Measurements from ENCODE around the gene KCNMA1.

Gene KCNMA1

DNA sequence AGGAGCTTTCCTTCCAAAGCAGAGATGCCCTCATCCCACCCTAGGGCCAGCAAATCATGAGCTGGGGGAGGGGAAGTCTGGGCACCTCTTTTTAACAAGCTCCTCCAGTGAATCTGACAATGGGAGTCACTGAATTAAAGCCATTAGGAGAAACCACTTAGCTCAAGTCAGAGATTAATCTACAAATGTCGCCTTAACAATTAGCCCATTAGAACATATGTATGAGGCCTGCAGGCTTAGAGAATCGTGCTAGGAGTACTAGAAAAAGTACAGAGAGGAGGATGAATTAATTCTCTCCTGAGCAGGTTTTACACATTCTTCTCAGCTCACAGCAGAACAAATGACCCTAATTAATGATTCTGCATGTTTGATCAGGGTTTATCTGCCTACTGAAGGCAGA is 381.3 kb downstream of the KCNMA1 start:
- Histone ChIP-seq H2AFZ (ENCODE audit: low read depth, low read length, severe bottlenecking) (no peak overlapping the region), H3K9ac (ENCODE audit: low read length) (no peak overlapping the region), H3K79me2 (ENCODE audit: insufficient read depth, low read length) (no peaks in the 10 kb centered on the region), H3K27ac (ENCODE audit: low read depth, low read length) (no peak overlapping the region), H3K9me2 (replicated peaks; ENCODE audit: insufficient read depth, low read length) (no peaks in the 10 kb centered on the region), H3K4me2 (ENCODE audit: low read depth, low read length, poor library complexity, severe bottlenecking) (no peak overlapping the region), H3K4me3 (ENCODE audit: insufficient read depth, low read length, poor library complexity, severe bottlenecking) (no peak overlapping the region), H3F3A (ENCODE audit: insufficient read depth) (no peaks in the 10 kb centered on the region), H3K9me3 (ENCODE audit: insufficient read depth, low read length) (no peaks in the 10 kb centered on the region), H3K36me3 (ENCODE audit: low read length) (no peaks in the 10 kb centered on the region), H3K27me3 (ENCODE audit: low read length) (no peaks in the 10 kb centered on the region; the same call in 1 of the 2 replicates), H4K20me1 (ENCODE audit: low read depth, low read length) (no peaks in the 10 kb centered on the region)
- TF ChIP-seq EZH2phosphoT487 (conservative IDR thresholded peaks at IDR 0.05; ENCODE audit: low read length): no peak
- TF ChIP-seq, protein P1, sequence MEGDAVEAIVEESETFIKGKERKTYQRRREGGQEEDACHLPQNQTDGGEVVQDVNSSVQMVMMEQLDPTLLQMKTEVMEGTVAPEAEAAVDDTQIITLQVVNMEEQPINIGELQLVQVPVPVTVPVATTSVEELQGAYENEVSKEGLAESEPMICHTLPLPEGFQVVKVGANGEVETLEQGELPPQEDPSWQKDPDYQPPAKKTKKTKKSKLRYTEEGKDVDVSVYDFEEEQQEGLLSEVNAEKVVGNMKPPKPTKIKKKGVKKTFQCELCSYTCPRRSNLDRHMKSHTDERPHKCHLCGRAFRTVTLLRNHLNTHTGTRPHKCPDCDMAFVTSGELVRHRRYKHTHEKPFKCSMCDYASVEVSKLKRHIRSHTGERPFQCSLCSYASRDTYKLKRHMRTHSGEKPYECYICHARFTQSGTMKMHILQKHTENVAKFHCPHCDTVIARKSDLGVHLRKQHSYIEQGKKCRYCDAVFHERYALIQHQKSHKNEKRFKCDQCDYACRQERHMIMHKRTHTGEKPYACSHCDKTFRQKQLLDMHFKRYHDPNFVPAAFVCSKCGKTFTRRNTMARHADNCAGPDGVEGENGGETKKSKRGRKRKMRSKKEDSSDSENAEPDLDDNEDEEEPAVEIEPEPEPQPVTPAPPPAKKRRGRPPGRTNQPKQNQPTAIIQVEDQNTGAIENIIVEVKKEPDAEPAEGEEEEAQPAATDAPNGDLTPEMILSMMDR (IDR thresholded peaks at IDR 0.05; ENCODE audit: insufficient read depth, low read length, poor library complexity, severe bottlenecking): no peak

DNA sequence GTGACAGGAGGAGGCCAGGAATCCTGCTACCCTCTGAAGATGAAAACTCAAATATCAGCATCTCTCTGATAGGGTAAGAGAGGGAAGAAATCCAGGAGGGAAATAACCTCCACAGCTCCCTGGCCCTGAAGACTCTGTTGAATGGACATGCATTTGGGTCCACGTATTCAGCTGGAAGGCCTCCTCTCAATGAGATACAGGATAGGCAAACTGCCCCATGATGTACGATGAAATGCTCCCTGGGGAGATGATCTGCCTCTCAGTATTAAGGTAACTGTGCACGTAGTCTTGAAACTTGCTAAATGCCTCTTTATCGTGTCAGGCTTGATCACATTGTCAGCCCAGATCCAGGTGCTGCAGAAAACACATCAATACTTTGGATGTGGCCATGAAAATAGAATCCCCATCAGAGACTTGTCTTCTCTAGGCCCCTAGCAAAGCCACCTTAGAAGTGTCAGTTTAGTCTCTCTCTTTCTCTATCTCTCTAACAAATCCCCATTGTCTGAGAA is 384.0 kb downstream of the KCNMA1 start:
- Histone ChIP-seq H4K20me1 (ENCODE audit: low read depth, low read length) (no peaks in the 10 kb centered on the region), H3K79me2 (ENCODE audit: insufficient read depth, low read length) (no peaks in the 10 kb centered on the region), H3K4me3 (ENCODE audit: insufficient read depth, low read length, poor library complexity, severe bottlenecking) (no peak overlapping the region), H3K9me3 (ENCODE audit: insufficient read depth, low read length) (no peaks in the 10 kb centered on the region), H3K9me2 (replicated peaks; ENCODE audit: insufficient read depth, low read length) (no peaks in the 10 kb centered on the region), H3K27me3 (ENCODE audit: low read length) (no peaks in the 10 kb centered on the region; the same call in 1 of the 2 replicates), H3K27ac (ENCODE audit: low read depth, low read length) (no peak overlapping the region), H3F3A (ENCODE audit: insufficient read depth) (no peaks in the 10 kb centered on the region), H3K36me3 (ENCODE audit: low read length) (no peaks in the 10 kb centered on the region), H2AFZ (ENCODE audit: low read depth, low read length, severe bottlenecking) (no peak overlapping the region), H3K9ac (ENCODE audit: low read length) (no peak overlapping the region), H3K4me2 (ENCODE audit: low read depth, low read length, poor library complexity, severe bottlenecking) (no peak overlapping the region)
- TF ChIP-seq, protein P1 (IDR thresholded peaks at IDR 0.05; ENCODE audit: insufficient read depth, low read length, poor library complexity, severe bottlenecking): no peak
- no peak for TF ChIP-seq EZH2phosphoT487 (conservative IDR thresholded peaks at IDR 0.05; ENCODE audit: low read length)

GRCh38 chr10:77253147-77253545 is 384.5 kb downstream of the KCNMA1 start:
- H3K27ac ChIP-seq (ENCODE audit: low read depth, low read length): no peak overlapping the region
- no peaks in the 10 kb centered on the region for H3K36me3 ChIP-seq (ENCODE audit: low read length)
- no peak overlapping the region for H3K4me2 ChIP-seq (ENCODE audit: low read depth, low read length, poor library complexity, severe bottlenecking)
- no peaks in the 10 kb centered on the region for H3F3A ChIP-seq (ENCODE audit: insufficient read depth)
- H3K79me2 ChIP-seq (ENCODE audit: insufficient read depth, low read length): no peaks in the 10 kb centered on the region
- no peaks in the 10 kb centered on the region; the same call in 1 of the 2 replicates for H3K27me3 ChIP-seq (ENCODE audit: low read length)
- H3K9ac ChIP-seq (ENCODE audit: low read length): no peak overlapping the region
- H2AFZ ChIP-seq (ENCODE audit: low read depth, low read length, severe bottlenecking): no peak overlapping the region
- H4K20me1 ChIP-seq (ENCODE audit: low read depth, low read length): no peaks in the 10 kb centered on the region
- TF ChIP-seq EZH2phosphoT487 (conservative IDR thresholded peaks at IDR 0.05; ENCODE audit: low read length): no peak
- TF ChIP-seq, protein P1 (IDR thresholded peaks at IDR 0.05; ENCODE audit: insufficient read depth, low read length, poor library complexity, severe bottlenecking): no peak
- no peaks in the 10 kb centered on the region for H3K9me2 ChIP-seq (replicated peaks; ENCODE audit: insufficient read depth, low read length)
- H3K9me3 ChIP-seq (ENCODE audit: insufficient read depth, low read length): no peaks in the 10 kb centered on the region
- no peak overlapping the region for H3K4me3 ChIP-seq (ENCODE audit: insufficient read depth, low read length, poor library complexity, severe bottlenecking)

Data from SU-DHL-6 (cell line).